Fibroblast of the aortic adventitia (primary cell): ENCODE results near the gene DAND5. TPM values are rescaled to one million over a fixed set of nuclear protein-coding genes. Genes with fewer than 3 reads are reported as not detected.

Experiments used
- DNase-seq: peaks from one replicate; pipeline ENCODE4 v3.0.0-alpha.2; 2010; ENCODE audit warnings: low read depth
- H3K4me3 ChIP-seq: 2 replicates; pipeline ENCODE4 v1.5.1; 2011; ENCODE audit warnings: low read depth, mild to moderate bottlenecking, control low read depth, low read length, moderate library complexity
- total RNA-seq: library from RNA; depleted of rRNA; stranded (reverse); fragments of >200 nt; gene quantifications from 2 replicates; pipeline ENCODE4 v1.2.3, GENCODE V29; 2012; ENCODE audit warnings: low replicate concordance
- TF ChIP-seq, protein P1 (sequence below): IDR thresholded peaks from 2 replicates; pipeline ENCODE4 v1.5.1; 2011; ENCODE audit warnings: mild to moderate bottlenecking, low read length, control low read depth, inconsistent platforms; ENCODE audit not compliant: insufficient read depth

DAND5 gene
- total RNA-seq, 1 donor: 0.18 TPM

DNA sequence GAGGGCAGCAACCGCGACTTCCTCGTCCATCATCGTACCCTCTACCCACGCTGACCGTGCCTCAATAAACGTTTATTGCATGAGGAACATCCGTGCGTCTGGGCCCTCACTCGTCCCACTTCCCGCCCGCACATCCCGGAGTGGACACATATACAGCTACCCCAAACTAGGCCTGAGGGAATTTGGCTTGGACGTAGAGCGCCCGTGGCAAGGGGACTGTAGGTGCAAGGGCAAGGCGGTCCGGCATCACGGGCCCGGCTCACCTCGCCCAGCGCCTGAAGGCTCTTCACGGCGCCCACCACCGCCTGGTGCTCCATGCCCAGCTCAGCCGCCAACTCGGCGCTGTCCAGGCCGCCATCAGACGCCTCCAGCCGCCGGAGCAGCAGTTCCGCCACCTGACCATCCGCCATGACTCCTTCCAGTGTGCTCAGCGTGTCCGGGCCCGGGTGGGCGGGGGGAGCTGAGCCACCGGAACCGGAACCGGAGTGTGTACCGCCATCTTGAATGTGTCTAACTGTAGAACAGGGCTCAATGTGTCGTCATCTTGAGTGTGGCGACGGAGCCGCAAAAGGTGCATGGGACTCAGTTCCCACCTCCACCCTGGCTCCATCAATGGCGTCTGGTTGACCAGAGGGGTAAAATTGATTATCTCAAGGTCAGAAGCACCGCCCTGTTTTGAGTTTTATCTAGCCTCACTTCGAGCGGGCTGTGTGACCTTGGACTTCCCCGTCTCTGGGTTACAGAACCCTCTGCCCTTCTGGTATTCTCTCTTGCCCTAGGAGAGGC is 35.9 kb upstream of the DAND5 start, which contains the start of gene FARSA:
TSS of gene FARSA (minus strand) at position 425 of the 786 bp plus-strand sequence. CDS start at position 410, 15 bp downstream.
- H3K4me3 ChIP-seq: peak within 1 kb of the TSS; percentile 100
- peak; percentile 86 for DNase-seq
- TF ChIP-seq, protein P1, sequence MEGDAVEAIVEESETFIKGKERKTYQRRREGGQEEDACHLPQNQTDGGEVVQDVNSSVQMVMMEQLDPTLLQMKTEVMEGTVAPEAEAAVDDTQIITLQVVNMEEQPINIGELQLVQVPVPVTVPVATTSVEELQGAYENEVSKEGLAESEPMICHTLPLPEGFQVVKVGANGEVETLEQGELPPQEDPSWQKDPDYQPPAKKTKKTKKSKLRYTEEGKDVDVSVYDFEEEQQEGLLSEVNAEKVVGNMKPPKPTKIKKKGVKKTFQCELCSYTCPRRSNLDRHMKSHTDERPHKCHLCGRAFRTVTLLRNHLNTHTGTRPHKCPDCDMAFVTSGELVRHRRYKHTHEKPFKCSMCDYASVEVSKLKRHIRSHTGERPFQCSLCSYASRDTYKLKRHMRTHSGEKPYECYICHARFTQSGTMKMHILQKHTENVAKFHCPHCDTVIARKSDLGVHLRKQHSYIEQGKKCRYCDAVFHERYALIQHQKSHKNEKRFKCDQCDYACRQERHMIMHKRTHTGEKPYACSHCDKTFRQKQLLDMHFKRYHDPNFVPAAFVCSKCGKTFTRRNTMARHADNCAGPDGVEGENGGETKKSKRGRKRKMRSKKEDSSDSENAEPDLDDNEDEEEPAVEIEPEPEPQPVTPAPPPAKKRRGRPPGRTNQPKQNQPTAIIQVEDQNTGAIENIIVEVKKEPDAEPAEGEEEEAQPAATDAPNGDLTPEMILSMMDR: no peak

DNA sequence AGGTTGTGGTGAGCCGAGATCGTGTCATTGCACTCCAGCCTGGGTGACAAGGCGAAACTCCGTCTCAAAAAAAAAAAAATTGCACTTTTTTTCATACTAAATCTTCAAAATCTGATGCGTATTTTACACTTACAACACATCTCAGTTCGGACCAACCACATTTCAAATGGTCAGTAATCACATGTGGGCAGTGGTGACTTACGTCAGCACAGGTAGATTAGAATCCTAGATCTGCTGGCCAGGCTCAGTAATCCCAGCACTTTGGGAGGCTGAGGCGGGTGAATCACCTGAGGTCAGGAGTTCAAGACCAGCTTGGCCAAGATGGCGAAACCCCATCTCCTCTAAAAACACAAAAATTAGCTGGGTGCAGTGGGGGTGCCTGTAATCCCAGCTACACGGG is 34.3 kb upstream of the DAND5 start:
- H3K4me3 ChIP-seq: no peak overlapping the region
- DNase-seq: no peak
- TF ChIP-seq, protein P1: no peak

DNA sequence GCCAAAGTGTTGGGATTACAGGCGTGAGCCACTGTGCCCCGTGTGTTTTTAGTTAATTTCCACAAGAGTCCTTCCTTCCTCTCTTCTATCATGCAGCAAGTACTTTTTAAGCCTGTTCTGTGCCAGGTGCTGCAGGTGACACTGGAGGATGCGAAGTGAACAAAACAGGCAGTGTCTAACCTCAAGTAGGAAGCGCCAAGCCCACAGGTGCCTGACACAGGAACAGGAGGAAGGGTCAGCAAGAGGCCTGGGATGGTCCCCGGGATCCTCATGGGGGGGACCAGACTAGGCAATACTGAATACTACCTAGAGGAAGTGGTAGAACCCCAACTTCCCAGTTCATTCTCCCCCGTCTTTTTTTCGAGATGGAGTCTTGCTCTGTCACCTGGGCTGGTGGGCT is 32.8 kb upstream of the DAND5 start:
- TF ChIP-seq, protein P1: no peak
- DNase-seq: no peak

DNA sequence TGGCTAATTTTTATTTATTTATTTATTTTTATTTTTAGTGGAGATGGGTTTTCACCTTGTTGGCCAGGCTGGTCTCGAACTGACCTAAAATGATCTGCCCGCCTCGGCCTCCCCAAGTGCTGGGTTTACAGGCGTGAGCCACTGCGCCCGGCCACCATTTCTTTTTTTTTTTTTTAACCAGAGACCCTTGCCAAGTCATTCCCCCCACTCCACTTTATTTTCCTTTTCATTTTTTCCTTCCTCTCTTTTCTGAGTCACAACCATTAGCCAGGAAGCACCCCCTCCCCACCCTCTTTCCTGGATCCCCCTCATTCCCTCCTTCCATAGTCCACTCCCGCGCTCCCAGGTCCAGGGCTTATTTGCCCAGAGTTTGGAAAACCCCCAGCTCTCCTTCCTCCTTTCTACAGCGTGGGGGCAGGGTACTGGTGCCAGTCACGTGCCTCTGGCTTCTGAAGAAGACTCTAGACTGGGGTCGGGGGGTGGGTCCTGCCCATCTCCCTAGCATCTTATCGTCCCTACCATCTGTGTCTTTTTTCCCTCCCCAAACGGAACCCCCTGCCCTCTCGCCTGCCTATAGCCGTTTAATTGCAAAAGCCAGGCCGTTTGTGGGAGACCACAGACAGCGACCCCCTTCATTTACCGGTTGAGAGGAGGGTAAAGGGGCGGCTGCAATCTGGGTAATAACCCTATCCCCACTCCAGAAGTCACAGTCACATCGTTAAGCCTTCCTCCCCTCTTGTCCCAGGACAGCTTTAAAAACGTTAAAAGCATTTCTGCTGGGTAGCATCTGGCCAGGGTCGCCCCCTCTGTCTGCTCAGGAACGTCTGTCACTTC is 32.1 kb upstream of the DAND5 start:
- TF ChIP-seq, protein P1: no peak
- no peak for DNase-seq
- peak overlapping the region; percentile 72 for H3K4me3 ChIP-seq

More for the DNA sequence above, 32.8 kb upstream of the DAND5 start:
- H3K4me3 ChIP-seq: no peak overlapping the region

DNA sequence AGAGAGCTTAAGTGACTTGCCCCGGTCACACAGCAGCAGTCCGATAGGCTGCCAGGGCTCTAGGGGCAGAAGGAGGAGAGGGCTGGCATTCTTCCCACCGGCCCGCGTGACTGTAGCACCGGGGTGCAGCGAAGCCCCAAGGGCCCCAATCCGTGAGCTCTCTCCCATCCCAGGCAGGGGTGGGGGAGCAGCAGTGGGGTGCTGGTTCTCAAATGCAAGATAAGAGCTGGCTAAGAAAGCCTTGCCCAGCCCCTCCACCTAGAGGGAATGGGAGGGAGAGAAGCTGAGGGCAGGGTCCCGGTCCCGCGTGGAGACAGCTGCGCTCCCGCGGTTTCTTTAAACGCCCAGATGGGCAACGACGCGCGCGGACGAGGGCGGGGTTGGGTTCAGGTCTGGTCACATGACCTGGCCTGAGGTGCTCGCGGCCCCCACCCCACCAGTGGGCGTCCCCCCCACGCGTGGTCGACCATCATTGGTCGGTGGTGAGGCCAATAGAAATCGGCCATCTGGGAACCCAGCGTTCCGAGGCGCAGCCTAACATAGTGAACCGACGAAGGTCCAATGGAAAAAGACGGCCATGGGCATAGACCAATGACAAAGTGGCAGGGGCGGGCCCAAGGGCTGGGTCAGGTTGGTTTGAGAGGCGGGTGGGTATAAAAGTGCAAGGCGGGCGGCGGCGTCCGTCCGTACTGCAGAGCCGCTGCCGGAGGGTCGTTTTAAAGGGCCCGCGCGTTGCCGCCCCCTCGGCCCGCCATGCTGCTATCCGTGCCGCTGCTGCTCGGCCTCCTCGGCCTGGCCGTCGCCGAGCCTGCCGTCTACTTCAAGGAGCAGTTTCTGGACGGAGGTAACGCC is 31.2 kb upstream of the DAND5 start, which contains the start of gene CALR:
TSS of gene CALR (plus strand) at position 683 of the 852 bp plus-strand sequence. CDS start at position 754, 71 bp downstream.
- peak; percentile 100 for DNase-seq
- H3K4me3 ChIP-seq: peak within 1 kb of the TSS; percentile 93
- TF ChIP-seq, protein P1: no peak
